ENCODE results near the gene PLAU. TPM values are rescaled to one million over a fixed set of nuclear protein-coding genes. Genes with fewer than 3 reads are reported as not detected.

PLAU gene
- total and polyA plus RNA-seq, 2 experiments from 2014 or later = 13.3 to 17.5 TPM

- Mint-ChIP-seq H3K4me1 (peaks cover 14% of the 10 kb centered on the region), H3K4me3 (no peak overlapping the region), H3K9me3 (no peaks in the 10 kb centered on the region), H3K36me3 (ENCODE audit: low read depth) (no peaks in the 10 kb centered on the region), H3K27ac (no peak overlapping the region; the same call in none of the 2 replicates), H3K27me3 (ENCODE audit: insufficient read depth, low read depth, poor library complexity) (no peaks in the 10 kb centered on the region)
- DNase-seq (ENCODE audit: low spot score) (peak; percentile 24), ATAC-seq (peak; percentile 50)
- no peaks in the 10 kb centered on the region for H3K27me3 ChIP-seq (ENCODE audit: insufficient read depth)
- no peaks in the 10 kb centered on the region for H3K36me3 ChIP-seq (ENCODE audit: insufficient read depth)
- peak overlapping the region; percentile 7; the same call in 1 of the 2 replicates for H3K27ac ChIP-seq (ENCODE audit: low read depth)
- H2AFZ ChIP-seq = peak overlapping the region; percentile 90
- H3K4me2 ChIP-seq = no peak overlapping the region
- H4K20me1 ChIP-seq (replicated peaks; ENCODE audit: insufficient read depth) = no peaks in the 10 kb centered on the region
- H3K4me3 ChIP-seq = no peak overlapping the region
- H3K4me1 ChIP-seq (ENCODE audit: insufficient read depth) = peaks cover 10% of the 10 kb centered on the region
- no peaks in the 10 kb centered on the region for H3K9me2 ChIP-seq (ENCODE audit: insufficient read depth)
- no peaks in the 10 kb centered on the region for H3K79me2 ChIP-seq (replicated peaks; ENCODE audit: insufficient read depth)
- no peak for TF ChIP-seq NANOG (IDR thresholded peaks at IDR 0.05; ENCODE audit: borderline replicate concordance)
- TF ChIP-seq CREB1 (CRISPR knock-in tag; IDR thresholded peaks at IDR 0.05; ENCODE audit: low read depth) = no peak
- TF ChIP-seq STAT1 (IDR thresholded peaks at IDR 0.05; ENCODE audit: unreplicated experiment) = no peak
- no peak for TF ChIP-seq POLR2AphosphoS5 (IDR thresholded peaks at IDR 0.05; ENCODE audit: low read depth)
- no peak for TF ChIP-seq ZNF462 (CRISPR knock-in tag; IDR thresholded peaks at IDR 0.05)
- TF ChIP-seq ZNF331 (CRISPR knock-in tag; IDR thresholded peaks at IDR 0.05; ENCODE audit: low read depth) = no peak
- TF ChIP-seq, protein P1, sequence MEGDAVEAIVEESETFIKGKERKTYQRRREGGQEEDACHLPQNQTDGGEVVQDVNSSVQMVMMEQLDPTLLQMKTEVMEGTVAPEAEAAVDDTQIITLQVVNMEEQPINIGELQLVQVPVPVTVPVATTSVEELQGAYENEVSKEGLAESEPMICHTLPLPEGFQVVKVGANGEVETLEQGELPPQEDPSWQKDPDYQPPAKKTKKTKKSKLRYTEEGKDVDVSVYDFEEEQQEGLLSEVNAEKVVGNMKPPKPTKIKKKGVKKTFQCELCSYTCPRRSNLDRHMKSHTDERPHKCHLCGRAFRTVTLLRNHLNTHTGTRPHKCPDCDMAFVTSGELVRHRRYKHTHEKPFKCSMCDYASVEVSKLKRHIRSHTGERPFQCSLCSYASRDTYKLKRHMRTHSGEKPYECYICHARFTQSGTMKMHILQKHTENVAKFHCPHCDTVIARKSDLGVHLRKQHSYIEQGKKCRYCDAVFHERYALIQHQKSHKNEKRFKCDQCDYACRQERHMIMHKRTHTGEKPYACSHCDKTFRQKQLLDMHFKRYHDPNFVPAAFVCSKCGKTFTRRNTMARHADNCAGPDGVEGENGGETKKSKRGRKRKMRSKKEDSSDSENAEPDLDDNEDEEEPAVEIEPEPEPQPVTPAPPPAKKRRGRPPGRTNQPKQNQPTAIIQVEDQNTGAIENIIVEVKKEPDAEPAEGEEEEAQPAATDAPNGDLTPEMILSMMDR (conservative IDR thresholded peaks at IDR 0.05; ENCODE audit: low read depth in 2 of 2) = no peak
- TF ChIP-seq ETS1 (IDR thresholded peaks at IDR 0.05) = no peak
- no peaks in the 10 kb centered on the region; the same call in 1 of the 2 replicates for H3F3A ChIP-seq (replicated peaks; ENCODE audit: low read depth)
These were observed 45.8 kb downstream of the PLAU start for GRCh38 chr10:73956476-73957359.
